ENCODE results near the gene PHACTR3.
"Not testable (repeated sequence)": the region's sequence is repeated elsewhere in the genome, so short reads cannot be mapped to it uniquely, and the experiment has no call there.

Gene PHACTR3

GRCh38 chr20:59873409-59873808, 269.1 kb downstream of the PHACTR3 start:
- peaks cover 0 to 4% (median 0%) of the 10 kb centered on the region in 3 donors for H3K36me3 ChIP-seq
- intact Hi-C loops (cut with DNase I; ENCODE audit: low total_unique reads), result no loop called here
- TF ChIP-seq, protein P1, sequence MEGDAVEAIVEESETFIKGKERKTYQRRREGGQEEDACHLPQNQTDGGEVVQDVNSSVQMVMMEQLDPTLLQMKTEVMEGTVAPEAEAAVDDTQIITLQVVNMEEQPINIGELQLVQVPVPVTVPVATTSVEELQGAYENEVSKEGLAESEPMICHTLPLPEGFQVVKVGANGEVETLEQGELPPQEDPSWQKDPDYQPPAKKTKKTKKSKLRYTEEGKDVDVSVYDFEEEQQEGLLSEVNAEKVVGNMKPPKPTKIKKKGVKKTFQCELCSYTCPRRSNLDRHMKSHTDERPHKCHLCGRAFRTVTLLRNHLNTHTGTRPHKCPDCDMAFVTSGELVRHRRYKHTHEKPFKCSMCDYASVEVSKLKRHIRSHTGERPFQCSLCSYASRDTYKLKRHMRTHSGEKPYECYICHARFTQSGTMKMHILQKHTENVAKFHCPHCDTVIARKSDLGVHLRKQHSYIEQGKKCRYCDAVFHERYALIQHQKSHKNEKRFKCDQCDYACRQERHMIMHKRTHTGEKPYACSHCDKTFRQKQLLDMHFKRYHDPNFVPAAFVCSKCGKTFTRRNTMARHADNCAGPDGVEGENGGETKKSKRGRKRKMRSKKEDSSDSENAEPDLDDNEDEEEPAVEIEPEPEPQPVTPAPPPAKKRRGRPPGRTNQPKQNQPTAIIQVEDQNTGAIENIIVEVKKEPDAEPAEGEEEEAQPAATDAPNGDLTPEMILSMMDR (IDR thresholded peaks at IDR 0.05), result no peak
- no peak overlapping the region for H3K4me3 ChIP-seq
- H3K27me3 ChIP-seq, result no peaks in the 10 kb centered on the region
- H3K9me3 ChIP-seq, result no peaks in the 10 kb centered on the region
- no peak for DNase-seq
- no peak overlapping the region for H3K27ac ChIP-seq
- H3K4me1 ChIP-seq, result no peaks in the 10 kb centered on the region

- no peaks in the 10 kb centered on the region for H3K27me3 ChIP-seq
- no peak overlapping the region for H3K27ac ChIP-seq
- TF ChIP-seq, protein P1 (IDR thresholded peaks at IDR 0.05), result no peak
- no peaks in the 10 kb centered on the region for H3K9me3 ChIP-seq
- H3K4me3 ChIP-seq, result no peak overlapping the region
- H3K4me1 ChIP-seq, result no peaks in the 10 kb centered on the region
- no peak for DNase-seq
- intact Hi-C loops (cut with DNase I; ENCODE audit: low total_unique reads), result no loop called here
- H3K36me3 ChIP-seq, result no peaks in the 10 kb centered on the region
Measured at GRCh38 chr20:59880198-59880597, 275.9 kb downstream of the PHACTR3 start.

DNA sequence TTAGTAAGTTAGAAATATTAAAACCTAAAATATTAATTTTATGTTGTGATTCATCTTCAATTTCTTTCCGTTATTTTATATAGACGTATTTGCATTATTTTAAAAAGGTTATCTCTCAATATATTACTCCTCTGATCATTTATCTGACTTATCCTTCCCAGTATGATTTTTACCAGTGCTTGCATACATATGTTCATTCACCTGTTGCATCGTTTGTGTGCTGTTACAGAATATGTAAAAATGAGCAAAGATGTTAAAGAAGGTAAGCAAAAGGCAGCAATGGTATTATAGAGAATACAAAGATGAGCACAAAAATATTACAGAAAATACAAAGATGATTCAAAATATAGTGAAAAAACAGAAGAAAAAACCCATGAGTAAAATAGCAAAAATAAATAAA, 280.2 kb downstream of the PHACTR3 start:
- Histone ChIP-seq H3K9me3 (no peaks in the 10 kb centered on the region), H3K36me3 (no peaks in the 10 kb centered on the region), H3K4me1 (no peaks in the 10 kb centered on the region), H3K27ac (no peak overlapping the region), H3K4me3 (no peak overlapping the region), H3K27me3 (no peaks in the 10 kb centered on the region)
- TF ChIP-seq, protein P1 (IDR thresholded peaks at IDR 0.05), result no peak
- DNase-seq, result no peak
- intact Hi-C loops (cut with DNase I; ENCODE audit: low total_unique reads), result no loop called here

- Histone ChIP-seq H3K4me3 (no peak overlapping the region), H3K27me3 (no peaks in the 10 kb centered on the region), H3K9me3 (no peaks in the 10 kb centered on the region), H3K36me3 (no peaks in the 10 kb centered on the region), H3K27ac (no peak overlapping the region), H3K4me1 (no peaks in the 10 kb centered on the region)
- DNase-seq, result no peak
- intact Hi-C loops (cut with DNase I; ENCODE audit: low total_unique reads), result no loop called here
- TF ChIP-seq, protein P1 (IDR thresholded peaks at IDR 0.05), result no peak
Measured at GRCh38 chr20:59888050-59888449, 283.7 kb downstream of the PHACTR3 start.

- DNase-seq; H3K4me1 ChIP-seq; H3K4me3 ChIP-seq; H3K9me3 ChIP-seq; H3K27ac ChIP-seq; intact Hi-C loops (cut with DNase I; ENCODE audit: low total_unique reads); H3K36me3 ChIP-seq; H3K27me3 ChIP-seq: not testable (repeated sequence)
Measured at GRCh38 chr20:59890035-59890434, 285.7 kb downstream of the PHACTR3 start.

- no peaks in the 10 kb centered on the region for H3K9me3 ChIP-seq
- no peak for DNase-seq
- H3K27ac ChIP-seq, result no peak overlapping the region
- H3K4me3 ChIP-seq, result no peak overlapping the region
- H3K4me1 ChIP-seq, result no peaks in the 10 kb centered on the region
- H3K36me3 ChIP-seq, result no peaks in the 10 kb centered on the region
- H3K27me3 ChIP-seq, result no peaks in the 10 kb centered on the region
- intact Hi-C loops (cut with DNase I; ENCODE audit: low total_unique reads), result no loop called here
- TF ChIP-seq, protein P1 (IDR thresholded peaks at IDR 0.05), result no peak
Measured at GRCh38 chr20:59891581-59891980, 287.2 kb downstream of the PHACTR3 start.

Data from tibial artery (tissue), 4 donors.